Measurements from ENCODE around the gene ANO2.
"Not testable (repeated sequence)": the region's sequence is repeated elsewhere in the genome, so short reads cannot be mapped to it uniquely, and the experiment has no call there.

ANO2 gene

GRCh38 chr12:5884866-5885265, 60.2 kb downstream of the ANO2 start:
- no peak for DNase-seq

DNA sequence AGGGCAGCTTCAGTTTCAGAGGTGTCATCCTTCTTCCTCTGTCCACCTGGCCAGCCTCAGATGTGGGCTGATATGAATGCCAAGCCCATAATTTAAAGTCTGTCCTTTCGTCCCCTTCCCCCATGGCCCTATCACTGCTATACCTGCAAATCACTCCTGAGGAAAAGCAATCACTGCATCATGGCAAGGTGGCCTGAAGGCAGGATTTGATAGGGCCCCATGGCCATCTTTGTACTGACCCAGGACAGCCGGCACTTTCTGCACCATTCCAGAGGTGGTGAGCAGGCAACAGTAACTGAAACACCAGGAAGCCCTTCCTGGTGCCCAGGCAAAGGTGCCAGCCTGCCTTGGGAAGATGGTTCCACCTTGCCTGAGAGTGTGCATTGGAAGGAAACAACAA, 60.8 kb downstream of the ANO2 start:
- DNase-seq, result no peak

DNA sequence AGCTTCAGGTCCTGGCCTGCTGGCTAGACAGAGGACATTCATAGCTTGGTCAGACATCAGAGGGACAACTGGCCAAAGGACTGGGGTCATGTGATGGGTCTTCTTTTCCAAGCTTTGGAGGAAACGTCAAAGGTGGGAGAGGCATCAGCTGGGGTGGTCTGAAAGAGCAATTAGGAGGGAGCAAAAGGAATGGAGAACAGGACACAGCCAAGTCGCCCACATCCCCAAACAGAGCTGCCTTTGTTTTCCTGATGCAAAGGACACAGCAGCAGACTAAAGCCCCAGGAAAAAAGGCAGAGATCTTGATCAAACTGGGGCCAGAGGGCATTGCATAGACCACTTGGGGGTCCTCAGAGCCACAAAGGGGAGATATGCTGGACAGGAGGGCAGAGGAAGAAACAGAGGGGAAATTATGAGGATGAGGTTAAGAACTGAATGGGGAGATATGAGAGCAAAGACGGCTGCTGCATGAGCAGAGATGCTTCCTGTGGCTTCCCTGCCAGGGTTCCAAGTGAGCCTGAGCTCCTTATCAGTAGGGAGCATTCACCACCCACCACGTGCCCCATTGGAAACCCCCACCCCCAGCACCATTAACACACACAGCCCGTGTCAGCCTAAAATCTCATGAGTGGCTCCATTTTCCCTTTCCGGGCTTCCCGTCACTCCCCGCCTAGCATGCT, 62.4 kb downstream of the ANO2 start:
- no peak for DNase-seq

DNA sequence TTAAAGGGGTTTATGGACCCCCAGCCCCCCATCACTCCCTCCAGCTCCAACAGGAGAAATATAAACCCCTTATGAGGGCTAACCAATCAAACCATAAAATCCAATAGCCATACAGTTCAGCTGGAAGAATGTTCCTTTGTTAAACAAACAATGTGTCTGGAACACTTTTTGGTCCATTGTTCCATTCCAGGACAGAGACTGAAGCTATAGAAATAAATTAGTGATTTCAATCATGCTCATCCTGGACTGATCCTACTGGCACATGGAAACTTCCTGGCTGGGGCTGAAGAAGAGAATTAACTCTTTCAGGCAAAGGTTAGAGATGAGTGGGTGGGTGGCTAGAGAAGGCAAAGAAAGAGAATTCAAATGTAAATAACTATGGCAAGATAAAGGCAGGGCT, 63.4 kb downstream of the ANO2 start:
- no peak for DNase-seq

GRCh38 chr12:5881101-5881606, 63.9 kb downstream of the ANO2 start:
- DNase-seq, result no peak

DNA sequence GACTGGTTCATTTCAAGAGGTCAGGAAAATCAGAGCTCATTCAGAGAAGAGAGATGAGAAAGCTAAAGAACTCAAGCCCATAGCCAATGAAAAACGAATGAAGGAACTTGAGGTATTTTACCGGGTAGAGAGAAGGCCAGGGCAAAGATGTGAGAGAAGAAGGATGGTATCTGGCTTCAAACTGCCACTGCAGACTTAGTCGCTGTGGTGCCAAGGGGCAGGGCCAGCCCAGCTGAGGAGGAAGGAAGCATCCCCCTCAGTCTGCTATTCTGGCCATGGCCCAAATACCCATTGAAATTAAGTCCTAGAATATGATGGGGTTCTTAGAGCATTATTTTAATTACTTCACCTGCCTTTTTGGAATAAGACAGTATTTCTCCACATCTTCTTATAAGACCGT, 69.2 kb downstream of the ANO2 start:
- no peak for DNase-seq

- no peak for DNase-seq
Observed at GRCh38 chr12:5874514-5874913, 70.5 kb downstream of the ANO2 start.

DNA sequence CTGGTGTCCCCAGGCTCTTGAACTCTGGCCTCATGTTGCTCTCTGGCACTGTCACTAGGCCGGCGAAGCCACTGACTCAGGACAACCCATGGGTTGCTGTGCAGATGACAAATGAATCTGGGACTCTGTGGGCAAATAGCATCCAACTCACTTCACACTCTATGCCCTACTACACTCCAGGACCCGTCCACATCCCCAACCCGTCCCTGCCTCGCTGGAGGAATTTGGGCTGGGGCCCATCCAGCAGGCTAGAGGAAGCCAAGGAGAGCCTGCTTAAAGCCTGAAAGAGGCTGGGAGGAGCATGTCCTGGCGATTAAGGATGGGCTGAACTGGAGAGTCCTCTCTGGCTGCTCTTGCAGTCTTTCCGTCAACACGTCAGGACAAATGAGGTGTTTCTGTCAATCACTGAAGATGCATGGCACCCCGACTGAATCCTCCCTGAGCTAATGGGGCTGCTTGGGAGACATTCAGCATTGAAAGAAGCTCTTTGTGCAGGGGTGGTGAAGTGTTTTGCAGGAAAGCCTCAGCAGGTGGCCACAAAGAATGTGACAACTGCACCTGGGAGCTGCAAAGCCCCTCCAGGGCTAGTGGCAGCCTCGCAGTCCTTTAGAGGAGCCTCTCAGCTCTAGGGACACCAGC, 71.7 kb downstream of the ANO2 start:
- no peak for DNase-seq

- DNase-seq, result no peak
Observed at GRCh38 chr12:5872745-5873144, 72.3 kb downstream of the ANO2 start.

DNA sequence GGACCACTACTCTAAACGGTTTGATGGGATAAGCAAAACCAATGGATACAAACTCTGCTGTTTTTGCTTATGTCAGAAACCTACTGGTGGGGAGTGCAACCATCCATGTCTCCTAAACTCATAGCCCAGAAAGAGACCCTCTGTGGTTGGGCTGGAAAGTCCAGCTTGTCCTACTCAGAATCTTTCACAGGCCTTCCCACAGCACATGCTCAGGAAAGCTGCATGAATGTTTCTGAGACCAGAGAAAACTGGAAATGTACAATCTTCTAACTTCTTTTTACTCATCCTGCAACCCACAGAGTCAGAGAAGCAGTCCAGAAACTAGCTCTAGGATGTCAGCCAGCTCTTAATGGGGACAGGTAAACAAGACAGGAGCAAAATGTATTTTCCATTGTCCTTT, 73.3 kb downstream of the ANO2 start:
- no peak for DNase-seq

DNA sequence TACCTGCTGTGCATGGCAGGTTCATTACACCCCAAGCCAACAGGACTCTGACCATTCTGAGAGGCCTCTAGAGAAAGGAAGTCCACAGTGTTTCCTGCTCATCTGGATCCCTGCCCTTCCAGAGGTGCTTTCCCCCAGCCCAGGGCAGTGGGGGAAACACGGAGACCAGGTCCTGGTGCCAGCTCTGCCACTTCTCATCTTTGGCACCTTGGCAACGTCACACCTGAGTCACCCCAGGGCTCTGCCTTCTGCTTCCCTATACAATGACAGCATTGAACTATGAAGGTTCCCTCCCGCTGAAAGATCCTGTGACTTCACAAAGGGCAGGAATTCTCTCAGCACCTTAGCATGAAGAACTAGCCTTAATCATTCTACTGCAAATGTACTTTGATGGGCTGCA, 74.9 kb downstream of the ANO2 start:
- no peak for DNase-seq

- no peak for DNase-seq
Observed at GRCh38 chr12:5868625-5869295, 76.3 kb downstream of the ANO2 start.

- no peak for DNase-seq
Observed at GRCh38 chr12:5865397-5865796, 79.7 kb downstream of the ANO2 start.

DNA sequence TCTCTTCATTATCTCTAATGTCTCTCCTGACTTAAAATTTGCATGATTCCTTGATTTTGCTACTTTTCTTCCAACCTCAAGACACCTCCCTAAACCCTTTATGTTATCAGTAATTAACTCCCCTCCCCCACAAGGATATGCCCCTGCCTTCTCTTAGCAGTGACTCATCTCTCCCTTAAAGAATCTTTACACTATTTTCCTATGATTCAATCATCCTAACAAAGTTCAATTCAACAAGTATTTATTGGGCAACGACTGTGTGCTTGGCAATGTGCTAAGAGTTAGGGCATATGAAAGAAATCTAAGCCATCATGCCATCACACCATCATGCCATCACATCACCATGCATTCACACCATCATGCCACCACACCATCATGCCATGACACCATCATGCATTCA, 80.1 kb downstream of the ANO2 start:
- no peak for DNase-seq

DNA sequence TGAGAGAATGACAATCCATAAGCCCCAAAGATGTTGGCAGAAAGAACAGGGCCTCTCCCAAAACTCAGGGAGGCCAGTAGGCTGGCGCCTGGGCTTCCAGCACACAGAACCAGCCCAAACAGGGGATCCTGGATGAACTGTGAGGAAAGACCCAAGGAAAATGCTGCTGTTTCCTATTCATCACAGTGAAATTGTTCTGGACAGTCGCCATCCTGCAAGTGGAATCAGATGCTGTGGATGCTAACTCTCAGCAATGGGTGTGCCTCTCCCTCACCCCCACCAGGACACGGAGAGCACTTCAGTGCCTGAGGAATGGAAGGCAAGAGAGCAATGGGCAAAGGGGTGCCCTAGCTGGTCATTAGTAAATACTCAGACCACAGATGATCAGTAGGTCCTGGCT, 80.8 kb downstream of the ANO2 start:
- no peak for DNase-seq

GRCh38 chr12:5861416-5861815, 83.6 kb downstream of the ANO2 start:
- no peak for DNase-seq

GRCh38 chr12:5856692-5857091, 88.4 kb downstream of the ANO2 start:
- no peak for DNase-seq

DNA sequence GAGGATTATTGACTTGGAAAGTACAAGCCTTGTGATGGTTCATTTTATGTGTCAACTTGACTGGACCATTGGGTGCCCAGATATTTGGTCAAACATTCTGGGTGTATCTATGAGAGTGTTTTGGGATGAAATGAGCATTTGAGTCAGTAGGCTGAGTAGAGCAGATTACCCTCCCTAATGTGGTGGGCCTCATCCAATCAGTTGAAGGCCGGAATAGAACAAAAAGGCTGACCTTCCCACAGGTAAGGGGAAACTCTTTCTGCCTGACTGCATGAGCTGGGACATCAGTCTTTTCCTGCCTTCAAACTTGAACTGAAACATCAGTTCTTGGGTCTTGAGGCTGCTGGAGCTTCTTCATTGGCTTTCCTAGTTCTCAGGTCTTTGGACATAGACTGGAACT, 98.1 kb downstream of the ANO2 start:
- DNase-seq, result no peak

- no peak for DNase-seq
Observed at GRCh38 chr12:5840944-5841343, 104.1 kb downstream of the ANO2 start.

DNA sequence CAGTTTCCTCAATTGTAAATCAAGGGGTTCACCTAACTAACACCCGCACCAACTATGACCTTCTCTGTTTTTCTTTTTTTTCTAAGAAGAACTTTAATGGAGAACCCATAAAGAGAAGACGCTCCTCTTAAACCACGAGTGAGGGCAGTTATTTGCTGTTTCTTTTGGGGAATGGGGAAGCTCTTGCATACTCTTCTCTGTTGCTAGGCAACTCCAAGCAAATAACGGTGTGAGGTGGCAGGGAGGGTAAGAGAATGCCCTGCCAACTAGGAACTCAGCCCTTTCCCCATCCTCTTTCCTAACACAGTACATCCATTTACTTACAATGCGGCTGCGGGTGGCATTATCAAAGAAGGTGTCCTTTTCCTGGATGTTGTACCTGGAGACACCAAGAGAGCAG, 114.9 kb downstream of the ANO2 start:
- no peak for DNase-seq

- no peak for DNase-seq
Observed at GRCh38 chr12:5827591-5827990, 117.5 kb downstream of the ANO2 start.

GRCh38 chr12:5825761-5826160, 119.3 kb downstream of the ANO2 start:
- DNase-seq, result not testable (repeated sequence)

DNA sequence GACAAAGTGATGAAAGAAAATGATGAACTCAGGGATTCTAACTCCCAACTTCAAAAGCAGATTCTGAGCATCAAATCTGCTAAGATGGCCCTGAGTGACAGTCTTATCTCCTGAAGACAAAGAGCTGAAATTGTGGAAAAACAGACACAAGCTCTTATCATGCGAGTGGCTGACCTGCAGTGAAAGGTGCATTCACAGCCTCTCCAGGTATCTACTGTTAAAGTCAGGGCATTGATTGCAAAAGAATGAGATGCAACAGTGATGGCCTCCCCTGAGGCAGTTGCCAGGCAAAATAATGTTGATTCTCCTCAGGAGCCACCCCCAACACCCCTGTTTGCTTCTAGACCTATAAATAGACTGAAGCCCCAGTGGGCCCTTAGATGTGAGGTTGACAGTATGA, 126.2 kb downstream of the ANO2 start:
- not testable (repeated sequence) for DNase-seq

- no peak for DNase-seq
Observed at GRCh38 chr12:5817246-5817645, 127.8 kb downstream of the ANO2 start.
